RWPE2 (cell line): Measurements from ENCODE around the gene BRIP1.
"Not testable (repeated sequence)": the region's sequence is repeated elsewhere in the genome, so short reads cannot be mapped to it uniquely, and the experiment has no call there.

Source experiments
- ATAC-seq: fragments of 200-7000 bp; cut with Tn5 transposase; 3 replicates; pipeline ENCODE4 v1.9.1; 2021; ENCODE audit warnings: low read depth
- DNase-seq: peaks from one replicate; pipeline ENCODE4 v3.0.0-alpha.2; 2020; ENCODE audit warnings: low spot score
- H3K27ac ChIP-seq: fragments of 450-650 bp; 2 replicates; pipeline ENCODE4 v1.5.1; 2017; ENCODE audit warnings: mild to moderate bottlenecking; ENCODE audit not compliant: poor library complexity, severe bottlenecking
- H3K27me3 ChIP-seq: fragments of 250-450 bp; sonication (Bioruptor Pico); 2 replicates; pipeline ENCODE4 v1.5.1; 2021; ENCODE audit warnings: mild to moderate bottlenecking, moderate library complexity; ENCODE audit not compliant: insufficient read depth, poor library complexity, severe bottlenecking
- H3K36me3 ChIP-seq: fragments of 250-450 bp; sonication (Bioruptor Pico); 2 replicates; pipeline ENCODE4 v1.5.1; 2020; ENCODE audit warnings: low read depth, mild to moderate bottlenecking, moderate library complexity
- H3K4me1 ChIP-seq: fragments of 250-450 bp; sonication (Bioruptor Pico); 2 replicates; pipeline ENCODE4 v1.5.1; 2021; ENCODE audit warnings: mild to moderate bottlenecking, moderate library complexity; ENCODE audit not compliant: insufficient read depth, poor library complexity, severe bottlenecking
- H3K4me3 ChIP-seq: fragments of 250-450 bp; sonication (Bioruptor Pico); 2 replicates; pipeline ENCODE4 v1.5.1; 2021; ENCODE audit warnings: mild to moderate bottlenecking, moderate library complexity; ENCODE audit not compliant: severe bottlenecking
- H3K9me3 ChIP-seq: fragments of 250-450 bp; sonication (Bioruptor Pico); 2 replicates; pipeline ENCODE4 v1.5.1; 2021; ENCODE audit warnings: mild to moderate bottlenecking, moderate library complexity; ENCODE audit not compliant: severe bottlenecking
- TF ChIP-seq, protein P1 (sequence below): fragments of 450-650 bp; IDR thresholded peaks from one replicate; pipeline ENCODE4 v1.5.1; 2017; ENCODE audit warnings: mild to moderate bottlenecking, moderate library complexity; ENCODE audit not compliant: poor library complexity, severe bottlenecking

The BRIP1 gene

DNA sequence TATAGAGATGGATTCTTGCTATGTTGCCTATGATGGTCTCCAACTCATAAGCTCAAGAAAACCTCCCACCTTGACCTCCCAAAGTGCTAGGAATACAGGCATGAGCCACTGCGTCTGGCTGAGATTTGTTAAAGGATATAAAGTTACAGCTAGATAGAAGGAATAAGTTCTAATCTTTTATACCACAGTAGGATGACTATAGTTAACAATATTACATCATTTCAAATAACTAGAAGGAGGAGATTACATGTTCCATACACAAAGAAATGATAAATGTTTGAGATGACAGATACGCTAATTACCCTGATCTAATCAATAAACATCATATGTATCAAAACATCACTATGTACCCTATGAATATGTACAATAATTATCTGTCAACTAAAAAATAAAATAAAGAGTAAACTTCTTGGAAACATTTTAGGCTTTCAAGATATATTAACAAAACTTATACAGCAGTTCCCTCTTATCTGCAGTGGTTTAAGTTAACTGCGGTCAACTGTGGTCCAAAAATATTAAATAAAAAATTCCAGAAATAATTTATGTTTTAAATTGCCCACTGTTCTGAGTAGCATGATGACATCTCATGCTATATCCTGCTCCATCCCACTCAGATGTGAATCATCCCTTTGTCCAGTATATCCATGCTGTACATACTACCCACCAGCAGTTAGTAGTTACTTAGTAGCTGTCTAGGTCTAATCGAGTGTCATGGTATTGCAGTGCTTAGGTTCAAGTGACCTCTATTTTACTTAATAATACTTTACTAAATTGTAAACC lies 143.1 kb downstream of the BRIP1 start:
- Histone ChIP-seq H3K27ac (no peak overlapping the region), H3K36me3 (peaks cover 27% of the 10 kb centered on the region), H3K27me3 (no peaks in the 10 kb centered on the region), H3K4me1 (no peaks in the 10 kb centered on the region), H3K9me3 (peaks cover 20% of the 10 kb centered on the region), H3K4me3 (no peak overlapping the region)
- TF ChIP-seq, protein P1, sequence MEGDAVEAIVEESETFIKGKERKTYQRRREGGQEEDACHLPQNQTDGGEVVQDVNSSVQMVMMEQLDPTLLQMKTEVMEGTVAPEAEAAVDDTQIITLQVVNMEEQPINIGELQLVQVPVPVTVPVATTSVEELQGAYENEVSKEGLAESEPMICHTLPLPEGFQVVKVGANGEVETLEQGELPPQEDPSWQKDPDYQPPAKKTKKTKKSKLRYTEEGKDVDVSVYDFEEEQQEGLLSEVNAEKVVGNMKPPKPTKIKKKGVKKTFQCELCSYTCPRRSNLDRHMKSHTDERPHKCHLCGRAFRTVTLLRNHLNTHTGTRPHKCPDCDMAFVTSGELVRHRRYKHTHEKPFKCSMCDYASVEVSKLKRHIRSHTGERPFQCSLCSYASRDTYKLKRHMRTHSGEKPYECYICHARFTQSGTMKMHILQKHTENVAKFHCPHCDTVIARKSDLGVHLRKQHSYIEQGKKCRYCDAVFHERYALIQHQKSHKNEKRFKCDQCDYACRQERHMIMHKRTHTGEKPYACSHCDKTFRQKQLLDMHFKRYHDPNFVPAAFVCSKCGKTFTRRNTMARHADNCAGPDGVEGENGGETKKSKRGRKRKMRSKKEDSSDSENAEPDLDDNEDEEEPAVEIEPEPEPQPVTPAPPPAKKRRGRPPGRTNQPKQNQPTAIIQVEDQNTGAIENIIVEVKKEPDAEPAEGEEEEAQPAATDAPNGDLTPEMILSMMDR, result no peak
- DNase-seq (no peak), ATAC-seq (no peak)

DNA sequence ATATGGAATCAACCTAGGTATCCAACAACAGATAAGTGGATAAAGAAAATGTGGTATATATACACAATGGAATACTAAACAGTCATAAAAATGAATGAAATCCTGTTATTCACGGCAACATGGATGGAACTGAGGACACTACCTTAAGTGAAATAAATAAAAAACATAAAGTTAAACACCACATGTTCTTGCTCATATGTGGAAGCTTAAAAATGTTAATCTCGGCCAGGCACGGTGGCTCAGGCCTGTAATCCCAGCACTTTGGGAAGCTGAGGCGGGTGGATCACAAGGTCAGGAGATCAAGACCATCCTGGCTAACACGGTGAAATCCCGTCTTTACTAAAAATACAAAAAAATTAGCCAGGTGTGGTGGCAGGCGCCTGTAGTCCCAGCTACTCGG lies 144.1 kb downstream of the BRIP1 start:
- H3K27ac ChIP-seq, ATAC-seq, DNase-seq, H3K27me3 ChIP-seq, H3K4me1 ChIP-seq, H3K4me3 ChIP-seq: not testable (repeated sequence)
- peaks cover 20% of the 10 kb centered on the region for H3K9me3 ChIP-seq
- peaks cover 31% of the 10 kb centered on the region for H3K36me3 ChIP-seq

DNA sequence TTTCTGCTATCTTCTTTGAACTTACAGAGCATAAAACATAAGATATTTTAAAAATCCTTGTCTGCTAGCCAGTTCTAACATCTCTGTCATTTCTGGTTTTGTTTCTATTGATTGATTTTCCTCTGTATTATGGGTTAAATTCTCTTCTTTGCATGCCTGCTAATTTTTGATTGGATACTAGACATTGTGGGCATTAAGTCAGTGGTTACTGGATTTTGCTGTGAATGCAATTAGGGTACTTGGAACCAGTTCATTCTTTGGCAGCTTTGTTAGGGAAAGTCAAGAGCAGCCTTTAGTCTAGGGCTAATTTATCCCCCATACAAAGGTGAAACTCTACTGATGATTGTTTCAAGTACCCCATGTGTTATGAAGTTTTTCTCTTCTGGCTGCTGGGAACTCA lies 145.3 kb downstream of the BRIP1 start:
- Histone ChIP-seq H3K4me3 (no peak overlapping the region), H3K27me3 (no peaks in the 10 kb centered on the region), H3K27ac (no peak overlapping the region), H3K36me3 (peaks cover 35% of the 10 kb centered on the region), H3K9me3 (peaks cover 20% of the 10 kb centered on the region), H3K4me1 (no peaks in the 10 kb centered on the region)
- TF ChIP-seq, protein P1, result no peak
- no peak for DNase-seq
- ATAC-seq, result no peak

DNA sequence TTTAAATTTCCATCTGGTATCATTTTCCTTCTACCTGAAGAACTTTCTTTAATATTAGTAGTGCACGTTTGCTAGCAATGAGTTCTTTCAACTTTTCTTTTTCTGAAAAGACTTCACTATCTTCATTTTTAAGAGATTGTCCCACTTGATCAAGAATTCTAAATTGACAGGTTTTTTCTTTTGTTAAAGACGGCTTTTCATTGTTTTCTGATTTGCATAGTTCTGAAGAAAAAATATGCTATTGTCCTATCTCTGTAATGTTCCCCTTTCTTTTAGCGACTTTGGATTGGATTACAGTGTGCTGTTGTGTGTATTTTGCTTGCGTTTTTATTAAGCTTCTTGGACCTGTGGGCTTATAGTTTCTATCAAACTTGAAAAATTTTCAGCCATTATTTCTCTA lies 146.0 kb downstream of the BRIP1 start:
- no peak overlapping the region for H3K4me3 ChIP-seq
- TF ChIP-seq, protein P1, result no peak
- H3K27me3 ChIP-seq, result no peaks in the 10 kb centered on the region
- ATAC-seq (no peak), DNase-seq (no peak)
- peaks cover 20% of the 10 kb centered on the region for H3K9me3 ChIP-seq
- no peaks in the 10 kb centered on the region for H3K4me1 ChIP-seq
- H3K36me3 ChIP-seq, result peaks cover 35% of the 10 kb centered on the region
- H3K27ac ChIP-seq, result no peak overlapping the region

DNA sequence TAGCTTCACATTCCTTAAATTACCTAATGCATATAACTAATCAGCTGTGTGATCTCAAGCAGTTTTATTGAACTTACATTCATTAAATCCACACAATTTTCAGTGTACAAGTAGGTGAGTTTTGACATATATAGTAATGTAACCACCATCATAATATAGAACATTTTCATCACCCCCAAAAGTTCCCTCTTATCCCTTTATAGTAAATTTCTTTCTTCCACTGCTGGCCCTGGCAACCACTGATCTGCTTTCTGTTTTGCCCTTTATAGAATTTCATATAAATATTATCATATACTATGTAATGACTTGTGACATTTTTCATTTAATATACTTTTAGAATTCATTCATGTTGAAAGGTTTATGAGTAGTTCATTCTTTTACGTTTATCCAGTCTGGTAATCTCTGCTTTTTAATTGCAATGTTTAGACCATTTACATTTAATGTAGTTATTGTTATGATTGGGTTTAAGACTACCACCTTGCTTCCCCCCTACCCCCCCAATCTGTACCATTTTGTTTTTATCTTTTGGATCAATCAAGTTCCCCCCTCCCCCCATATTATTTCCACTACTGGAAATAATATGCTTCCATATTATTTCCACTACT lies 147.0 kb downstream of the BRIP1 start:
- H3K4me1 ChIP-seq, result no peaks in the 10 kb centered on the region
- H3K9me3 ChIP-seq, result peaks cover 20% of the 10 kb centered on the region
- no peak overlapping the region for H3K4me3 ChIP-seq
- no peak for DNase-seq
- TF ChIP-seq, protein P1, result no peak
- ATAC-seq, result no peak
- H3K36me3 ChIP-seq, result peaks cover 35% of the 10 kb centered on the region
- H3K27ac ChIP-seq, result no peak overlapping the region
- no peaks in the 10 kb centered on the region for H3K27me3 ChIP-seq
